Coronary artery (tissue), 2 donors: Measurements from ENCODE around the gene P2RX7.

Experiments used
- DNase-seq: peaks from one replicate; pipeline ENCODE4 v3.0.0-alpha.2; 2017; ENCODE audit warnings: low spot score
- H3K27ac ChIP-seq, 2 donors: fragments of 200-600 bp; sonication (generic); one replicate each; pipeline ENCODE4 v1.5.1; 2016 to 2019
- H3K4me3 ChIP-seq: fragments of 200-600 bp; sonication (generic); 2 replicates; pipeline ENCODE4 v1.5.1; 2016; ENCODE audit warnings: mild to moderate bottlenecking, moderate library complexity
- TF ChIP-seq, protein P1 (sequence below): fragments of 200-600 bp; sonication (generic); IDR thresholded peaks from one replicate; pipeline ENCODE4 v1.5.1; 2019; ENCODE audit warnings: antibody characterized with exemption

Gene P2RX7

DNA sequence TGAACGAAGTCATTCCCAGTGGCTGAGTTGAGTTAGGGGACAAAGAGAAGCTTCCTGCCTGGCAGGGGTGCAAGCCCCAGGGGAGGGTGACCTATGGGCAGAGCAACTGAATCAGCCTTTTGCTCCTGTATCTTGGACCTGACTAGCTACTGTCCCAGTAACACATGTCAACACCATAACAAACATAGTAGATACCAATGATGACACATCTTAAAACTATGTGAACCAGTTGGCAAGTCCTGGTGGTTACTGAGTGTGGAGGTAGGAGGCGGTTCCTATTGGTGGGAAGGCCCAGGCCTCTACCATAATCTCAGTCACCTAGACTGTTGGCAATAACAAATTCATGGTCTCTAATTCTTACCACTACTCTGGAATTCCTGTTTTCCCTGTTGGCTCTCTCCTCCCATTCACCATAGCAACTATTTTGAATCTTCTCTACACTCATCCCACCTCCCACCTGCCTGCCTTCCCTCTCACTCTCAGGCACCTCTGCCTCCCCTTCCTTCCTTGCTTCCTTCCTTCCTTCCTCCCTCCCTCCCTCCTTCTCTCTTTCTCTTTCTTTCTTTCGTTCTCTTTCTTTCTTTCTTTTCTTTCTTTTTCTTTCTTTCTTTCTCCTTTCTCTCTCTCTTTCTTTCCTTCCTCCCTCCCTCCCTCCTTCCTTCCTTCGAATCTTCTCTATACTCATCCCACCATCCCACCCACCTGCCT lies 8.1 kb upstream of the P2RX7 start:
- TF ChIP-seq, protein P1, sequence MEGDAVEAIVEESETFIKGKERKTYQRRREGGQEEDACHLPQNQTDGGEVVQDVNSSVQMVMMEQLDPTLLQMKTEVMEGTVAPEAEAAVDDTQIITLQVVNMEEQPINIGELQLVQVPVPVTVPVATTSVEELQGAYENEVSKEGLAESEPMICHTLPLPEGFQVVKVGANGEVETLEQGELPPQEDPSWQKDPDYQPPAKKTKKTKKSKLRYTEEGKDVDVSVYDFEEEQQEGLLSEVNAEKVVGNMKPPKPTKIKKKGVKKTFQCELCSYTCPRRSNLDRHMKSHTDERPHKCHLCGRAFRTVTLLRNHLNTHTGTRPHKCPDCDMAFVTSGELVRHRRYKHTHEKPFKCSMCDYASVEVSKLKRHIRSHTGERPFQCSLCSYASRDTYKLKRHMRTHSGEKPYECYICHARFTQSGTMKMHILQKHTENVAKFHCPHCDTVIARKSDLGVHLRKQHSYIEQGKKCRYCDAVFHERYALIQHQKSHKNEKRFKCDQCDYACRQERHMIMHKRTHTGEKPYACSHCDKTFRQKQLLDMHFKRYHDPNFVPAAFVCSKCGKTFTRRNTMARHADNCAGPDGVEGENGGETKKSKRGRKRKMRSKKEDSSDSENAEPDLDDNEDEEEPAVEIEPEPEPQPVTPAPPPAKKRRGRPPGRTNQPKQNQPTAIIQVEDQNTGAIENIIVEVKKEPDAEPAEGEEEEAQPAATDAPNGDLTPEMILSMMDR: no peak
- H3K27ac ChIP-seq: no peak overlapping the region
- no peak for DNase-seq
- H3K4me3 ChIP-seq: no peak overlapping the region

DNA sequence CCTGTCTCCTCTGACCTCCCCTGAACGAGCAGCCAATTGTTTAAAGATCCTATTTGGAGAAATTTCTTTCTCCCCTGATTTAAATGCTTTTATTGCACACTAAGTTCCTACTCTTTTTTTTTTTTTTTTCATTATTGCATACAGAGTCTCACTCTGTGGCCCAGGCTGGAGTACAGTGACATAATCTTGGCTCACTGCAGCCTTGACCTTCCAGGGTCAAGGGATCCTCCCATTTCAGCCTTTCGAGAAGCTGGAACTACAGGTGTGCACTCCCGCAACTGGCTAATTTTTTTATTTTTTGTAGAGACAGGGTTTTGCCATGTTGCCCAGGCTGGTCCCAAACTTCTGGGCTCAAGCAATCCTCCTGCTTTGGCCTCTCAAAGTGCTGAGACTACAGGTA lies 5.2 kb upstream of the P2RX7 start:
- DNase-seq: no peak
- TF ChIP-seq, protein P1: no peak
- no peak overlapping the region for H3K27ac ChIP-seq
- no peak overlapping the region for H3K4me3 ChIP-seq

DNA sequence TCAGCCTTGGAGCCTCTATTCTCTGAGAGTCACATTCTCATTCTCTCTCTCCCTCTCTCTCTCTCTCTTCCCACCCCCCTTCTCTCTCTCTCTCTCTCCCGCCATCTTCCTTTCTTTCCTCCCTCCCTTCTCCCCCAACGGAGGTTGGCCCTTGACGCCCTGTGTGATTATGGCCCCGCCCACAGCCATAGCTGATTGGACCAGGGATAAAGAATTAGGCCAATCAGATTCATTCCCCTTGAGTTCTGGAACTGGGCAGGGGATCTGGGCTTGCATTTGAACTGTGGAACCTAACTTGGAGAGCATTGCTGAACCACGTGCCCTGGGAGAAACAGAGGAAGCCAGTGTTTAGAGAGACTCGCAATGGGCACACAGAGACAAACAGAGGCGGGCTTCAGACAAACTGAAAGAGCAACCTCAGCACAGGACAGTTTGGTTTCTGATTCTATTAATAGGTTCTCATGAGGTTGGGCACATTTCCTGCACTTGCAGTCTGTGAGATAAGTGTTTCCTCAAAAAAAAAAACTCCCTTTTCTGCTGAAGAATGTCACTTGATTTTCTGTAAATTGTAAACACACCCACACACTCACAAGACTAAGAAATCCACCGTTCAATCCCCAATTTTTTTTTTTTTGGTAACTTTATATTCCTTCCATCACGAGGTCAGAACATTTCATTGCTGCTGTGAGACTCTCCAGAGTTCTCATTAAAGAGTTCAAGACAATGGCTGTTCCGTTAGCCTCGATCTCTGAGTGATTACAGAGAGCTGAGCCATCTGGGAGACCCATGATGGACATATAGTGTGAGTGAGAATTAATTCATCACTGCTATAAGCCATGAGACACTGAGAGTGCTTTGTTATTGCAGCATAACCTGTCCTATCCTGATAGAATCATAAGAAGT lies 3.5 kb upstream of the P2RX7 start:
- peak overlapping the region; percentile 45 to 77 for H3K27ac ChIP-seq
- H3K4me3 ChIP-seq: peak overlapping the region; percentile 45
- peak; percentile 86 for DNase-seq
- TF ChIP-seq, protein P1: no peak

DNA sequence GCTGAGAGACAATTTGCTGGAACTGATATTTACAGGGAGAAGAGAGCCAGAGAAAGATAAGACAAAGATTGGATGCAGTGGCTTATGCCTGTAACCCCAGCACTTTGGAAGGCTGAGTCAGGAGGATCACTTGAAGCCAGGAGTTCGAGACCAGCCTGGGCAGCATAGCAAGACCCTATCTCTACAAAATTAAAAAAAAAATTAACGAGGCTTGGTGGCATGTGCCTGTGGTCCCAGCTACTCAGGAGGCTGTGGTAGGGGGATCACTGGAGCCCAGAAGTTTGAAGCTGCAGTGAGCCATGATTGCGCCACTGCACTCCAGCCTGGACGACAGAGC lies 2.9 kb upstream of the P2RX7 start:
- TF ChIP-seq, protein P1: no peak
- H3K4me3 ChIP-seq: peak overlapping the region; percentile 45
- no peak for DNase-seq
- H3K27ac ChIP-seq: peak overlapping the region; percentile 45 to 77

DNA sequence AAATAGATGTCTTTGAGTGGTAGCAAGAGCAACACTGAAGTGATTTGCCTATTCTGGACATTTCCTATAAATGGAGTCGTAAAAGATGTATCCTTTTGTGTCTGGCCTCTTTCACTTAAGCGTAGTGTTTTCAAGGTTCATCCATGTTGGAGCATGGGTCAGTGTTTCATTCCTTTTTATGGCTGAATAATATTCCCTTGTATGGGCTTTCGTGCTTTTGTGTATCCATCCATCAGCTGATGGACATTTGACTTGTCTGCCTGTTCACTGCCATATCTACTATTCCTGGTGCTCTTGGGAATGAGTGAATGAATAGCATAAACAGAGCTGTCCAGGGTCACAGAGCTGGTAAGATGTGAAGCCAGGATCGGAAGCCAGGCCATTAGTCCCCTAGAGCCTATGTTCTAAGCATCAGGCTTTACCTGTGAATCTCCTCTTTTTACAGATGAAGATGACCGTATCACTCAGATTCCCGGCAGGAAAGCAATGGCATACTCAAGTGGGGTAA lies 1.8 kb upstream of the P2RX7 start:
- TF ChIP-seq, protein P1: no peak
- Histone ChIP-seq H3K4me3 (no peak overlapping the region), H3K27ac (no peak overlapping the region)
- DNase-seq: no peak

DNA sequence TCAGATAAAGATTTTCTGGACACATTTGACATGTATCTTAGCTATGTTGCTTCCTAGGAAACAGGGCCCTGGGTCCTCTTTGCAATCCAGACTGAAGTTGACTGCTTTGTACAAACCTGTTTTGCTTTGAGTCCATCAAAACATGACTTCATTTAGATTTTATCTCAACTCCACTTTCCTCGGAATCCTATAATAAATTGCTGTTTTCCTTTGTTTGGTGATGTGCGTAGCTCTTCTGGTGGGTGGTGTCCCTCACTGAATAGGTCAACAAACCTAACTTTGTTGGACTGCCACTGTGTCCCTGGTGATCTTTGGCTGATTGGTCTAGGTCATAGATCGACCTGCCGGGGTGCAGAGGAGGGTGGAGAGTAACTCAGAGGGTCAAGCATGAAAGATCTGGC lies 735 bp upstream of the P2RX7 start:
- H3K4me3 ChIP-seq: no peak overlapping the region
- DNase-seq: no peak
- peak overlapping the region; percentile 8 to 84 for H3K27ac ChIP-seq
- TF ChIP-seq, protein P1: no peak
